GM18867 (cell line): ENCODE data around the gene SCEL.

Source experiments
- ATAC-seq: cut with Tn5 transposase; IDR thresholded peaks from one replicate; pipeline ENCODE4 v1.9.1; 2021; ENCODE audit warnings: mild to moderate bottlenecking, moderate library complexity; ENCODE audit not compliant: unreplicated experiment

The SCEL gene

GRCh38 chr13:77548594-77548993 is 13.1 kb downstream of the SCEL start:
- no peak for ATAC-seq

- no peak for ATAC-seq
These were observed 18.6 kb downstream of the SCEL start for GRCh38 chr13:77554069-77554468.

- ATAC-seq: no peak
These were observed 19.7 kb downstream of the SCEL start for GRCh38 chr13:77555246-77555645.

GRCh38 chr13:77558016-77558415 is 22.5 kb downstream of the SCEL start:
- ATAC-seq: no peak

- ATAC-seq: no peak
These were observed 27.6 kb downstream of the SCEL start for GRCh38 chr13:77563111-77563510.

- ATAC-seq: peak; percentile 64
These were observed 30.1 kb downstream of the SCEL start for GRCh38 chr13:77565635-77566034.

- ATAC-seq: no peak
These were observed 36.5 kb downstream of the SCEL start for GRCh38 chr13:77571956-77572355.

GRCh38 chr13:77574096-77574495 is 38.6 kb downstream of the SCEL start:
- no peak for ATAC-seq

- no peak for ATAC-seq
These were observed 44.5 kb downstream of the SCEL start for GRCh38 chr13:77579959-77580358.

- ATAC-seq: no peak
These were observed 45.2 kb downstream of the SCEL start for GRCh38 chr13:77580748-77581147.

- peak; percentile 68 for ATAC-seq
These were observed 48.1 kb downstream of the SCEL start for GRCh38 chr13:77583581-77583980.

- ATAC-seq: no peak
These were observed 48.6 kb downstream of the SCEL start for GRCh38 chr13:77584106-77584505.

GRCh38 chr13:77595166-77595810 is 59.8 kb downstream of the SCEL start:
- ATAC-seq: no peak

GRCh38 chr13:77596777-77597176 is 61.3 kb downstream of the SCEL start:
- no peak for ATAC-seq

GRCh38 chr13:77599351-77599750 is 63.8 kb downstream of the SCEL start:
- ATAC-seq: no peak

GRCh38 chr13:77600701-77601100 is 65.2 kb downstream of the SCEL start:
- ATAC-seq: no peak

- ATAC-seq: no peak
These were observed 75.6 kb downstream of the SCEL start for GRCh38 chr13:77611068-77611467.

GRCh38 chr13:77616027-77616426 is 80.5 kb downstream of the SCEL start:
- no peak for ATAC-seq

- no peak for ATAC-seq
These were observed 84.1 kb downstream of the SCEL start for GRCh38 chr13:77619655-77620054.

GRCh38 chr13:77620138-77620537 is 84.6 kb downstream of the SCEL start:
- no peak for ATAC-seq

- no peak for ATAC-seq
These were observed 88.3 kb downstream of the SCEL start for GRCh38 chr13:77623806-77624205.

- ATAC-seq: no peak
These were observed 92.7 kb downstream of the SCEL start for GRCh38 chr13:77628170-77628569.

GRCh38 chr13:77637588-77637987 is 102.1 kb downstream of the SCEL start:
- no peak for ATAC-seq
